Measurements from ENCODE around the gene IFT22.

Gene IFT22

GRCh38 chr7:101321491-101322401, at the start of gene IFT22:
IFT22 (minus strand) TSS chr7:101321812; CDS start chr7:101321709, 103 bp downstream.
- in situ Hi-C loops (cut with MboI; ENCODE audit: low sequenced_read_pairs, unreplicated experiment), result no loop called here
- peak; percentile 98 for DNase-seq (ENCODE audit: low spot score)
- peak; percentile 18 for TF ChIP-seq CTCF (IDR thresholded peaks at IDR 0.05; ENCODE audit: borderline replicate concordance, control extremely low read depth, extremely low read depth, insufficient read depth, missing control alignments)

GRCh38 chr7:101370836-101371235, 49.2 kb upstream of the IFT22 start:
- TF ChIP-seq CTCF (IDR thresholded peaks at IDR 0.05; ENCODE audit: borderline replicate concordance, control extremely low read depth, extremely low read depth, insufficient read depth, missing control alignments), result no peak
- no peak for DNase-seq (ENCODE audit: low spot score)
- in situ Hi-C loops (cut with MboI; ENCODE audit: low sequenced_read_pairs, unreplicated experiment), result no loop called here

DNA sequence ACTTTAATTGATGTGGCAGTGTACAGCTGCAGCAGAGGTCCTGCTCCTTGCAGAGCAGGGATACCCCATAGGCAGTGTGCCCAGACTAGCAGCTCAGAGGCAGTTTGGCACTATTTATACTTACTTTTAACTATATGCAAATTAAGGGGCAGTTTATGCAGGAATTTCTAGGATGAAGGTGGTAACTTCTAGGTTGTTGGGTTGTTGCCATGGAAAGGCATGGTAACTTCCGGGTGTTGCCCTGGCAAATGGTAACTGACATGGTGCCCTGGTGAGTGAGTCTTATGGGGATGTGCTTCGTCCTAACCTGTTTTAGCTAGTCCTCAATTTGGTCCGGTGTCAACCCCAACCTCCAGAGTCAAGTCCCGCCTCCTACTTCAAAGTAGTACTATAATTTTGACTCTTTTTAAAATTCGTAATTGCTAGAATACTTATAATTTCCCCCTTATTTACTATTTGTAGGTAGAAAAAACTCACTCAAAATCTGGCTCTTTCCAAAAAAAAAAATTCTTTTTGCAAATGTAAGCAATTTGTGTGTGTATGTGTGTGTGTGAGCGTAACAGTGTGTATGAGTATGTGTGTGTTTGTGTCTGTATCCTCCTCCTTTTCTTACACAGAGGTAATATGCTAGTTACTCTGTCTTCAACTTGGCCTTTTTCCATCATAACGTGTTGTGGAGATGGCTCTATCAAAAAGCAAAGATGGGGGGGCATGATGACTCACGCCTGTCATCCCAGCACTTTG, 47.0 kb upstream of the IFT22 start:
- no peak for TF ChIP-seq CTCF (IDR thresholded peaks at IDR 0.05; ENCODE audit: borderline replicate concordance, control extremely low read depth, extremely low read depth, insufficient read depth, missing control alignments)
- no peak for DNase-seq (ENCODE audit: low spot score)
- in situ Hi-C loops (cut with MboI; ENCODE audit: low sequenced_read_pairs, unreplicated experiment), result loop anchor here (10.0 kb wide), 1 partner anchor 46 kb away; no protein-coding TSS in a partner anchor

- TF ChIP-seq CTCF (IDR thresholded peaks at IDR 0.05; ENCODE audit: borderline replicate concordance, control extremely low read depth, extremely low read depth, insufficient read depth, missing control alignments), result no peak
- no peak for DNase-seq (ENCODE audit: low spot score)
- in situ Hi-C loops (cut with MboI; ENCODE audit: low sequenced_read_pairs, unreplicated experiment), result loop anchor here (10.0 kb wide), 1 partner anchor 47 kb away; no protein-coding TSS in a partner anchor
Observed at GRCh38 chr7:101367676-101368075, 46.1 kb upstream of the IFT22 start.

DNA sequence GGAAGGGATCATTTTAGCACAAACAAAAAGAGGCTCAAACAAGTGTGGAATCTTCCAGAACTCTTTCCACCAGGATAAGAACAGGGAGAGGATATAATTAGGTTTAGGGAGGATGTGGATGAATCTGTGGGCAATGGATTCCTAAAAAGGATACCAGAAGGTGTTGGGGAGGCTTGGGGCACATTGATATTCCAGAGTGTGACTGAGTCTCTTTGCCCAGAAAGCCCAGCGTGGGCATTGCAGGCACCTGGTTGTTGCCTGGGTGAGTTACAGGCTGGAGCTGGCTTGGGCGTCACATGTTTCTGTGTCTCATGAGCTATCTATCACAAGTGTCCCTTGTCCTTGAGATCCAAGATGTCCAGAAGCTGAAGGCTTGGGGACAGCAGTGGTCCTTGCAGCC, 44.3 kb upstream of the IFT22 start:
- no peak for DNase-seq (ENCODE audit: low spot score)
- in situ Hi-C loops (cut with MboI; ENCODE audit: low sequenced_read_pairs, unreplicated experiment), result loop anchor here (10.0 kb wide), 1 partner anchor 49 kb away; no protein-coding TSS in a partner anchor
- TF ChIP-seq CTCF (IDR thresholded peaks at IDR 0.05; ENCODE audit: borderline replicate concordance, control extremely low read depth, extremely low read depth, insufficient read depth, missing control alignments), result no peak

DNA sequence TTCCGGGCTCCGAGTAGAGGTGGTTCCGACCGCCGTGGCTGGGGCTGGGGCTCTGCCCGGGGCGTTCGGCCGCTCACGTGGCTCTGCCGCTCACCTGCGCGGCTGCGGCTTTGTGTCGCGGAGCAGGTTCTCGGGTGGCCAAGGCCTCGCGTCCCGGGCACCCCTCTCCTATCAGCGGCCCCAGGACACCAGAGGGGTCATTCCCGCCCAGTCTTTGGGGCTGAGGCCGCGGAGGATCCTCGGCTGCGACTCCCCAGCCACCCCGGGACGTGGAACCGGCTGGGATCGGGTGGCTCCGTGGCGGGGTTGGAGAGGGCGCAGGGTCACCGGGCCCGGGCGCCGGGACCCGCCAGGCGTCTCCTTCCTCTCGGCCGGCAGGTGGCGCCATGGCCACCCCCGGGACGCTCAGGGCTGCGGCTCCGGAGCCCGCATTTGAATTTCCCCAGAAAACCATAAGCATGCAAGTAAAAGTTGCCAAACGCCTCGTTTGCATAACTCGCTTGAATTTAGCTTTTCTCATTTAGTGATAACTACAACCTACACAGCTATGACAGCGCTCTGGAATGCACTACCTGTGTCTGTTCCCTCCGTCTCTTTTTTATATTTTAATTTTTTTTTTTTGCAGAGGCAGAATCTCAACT, 42.2 kb upstream of the IFT22 start:
- TF ChIP-seq CTCF (IDR thresholded peaks at IDR 0.05; ENCODE audit: borderline replicate concordance, control extremely low read depth, extremely low read depth, insufficient read depth, missing control alignments), result peak; percentile 81
- DNase-seq (ENCODE audit: low spot score), result peak; percentile 91
- in situ Hi-C loops (cut with MboI; ENCODE audit: low sequenced_read_pairs, unreplicated experiment), result loop anchor here (10.0 kb wide), 1 partner anchor 51 kb away; no protein-coding TSS in a partner anchor

Measured in GM13976 (cell line).